NCI-H2081 treated with DMSO at 0.1 percent for 48 hours (cell line): ENCODE results near the gene STX1B.

ENCODE experiments used
- DNase-seq: peaks from one replicate; lab custom pipeline; 2025; lab: John Stamatoyannopoulos, UW

The STX1B gene

DNA sequence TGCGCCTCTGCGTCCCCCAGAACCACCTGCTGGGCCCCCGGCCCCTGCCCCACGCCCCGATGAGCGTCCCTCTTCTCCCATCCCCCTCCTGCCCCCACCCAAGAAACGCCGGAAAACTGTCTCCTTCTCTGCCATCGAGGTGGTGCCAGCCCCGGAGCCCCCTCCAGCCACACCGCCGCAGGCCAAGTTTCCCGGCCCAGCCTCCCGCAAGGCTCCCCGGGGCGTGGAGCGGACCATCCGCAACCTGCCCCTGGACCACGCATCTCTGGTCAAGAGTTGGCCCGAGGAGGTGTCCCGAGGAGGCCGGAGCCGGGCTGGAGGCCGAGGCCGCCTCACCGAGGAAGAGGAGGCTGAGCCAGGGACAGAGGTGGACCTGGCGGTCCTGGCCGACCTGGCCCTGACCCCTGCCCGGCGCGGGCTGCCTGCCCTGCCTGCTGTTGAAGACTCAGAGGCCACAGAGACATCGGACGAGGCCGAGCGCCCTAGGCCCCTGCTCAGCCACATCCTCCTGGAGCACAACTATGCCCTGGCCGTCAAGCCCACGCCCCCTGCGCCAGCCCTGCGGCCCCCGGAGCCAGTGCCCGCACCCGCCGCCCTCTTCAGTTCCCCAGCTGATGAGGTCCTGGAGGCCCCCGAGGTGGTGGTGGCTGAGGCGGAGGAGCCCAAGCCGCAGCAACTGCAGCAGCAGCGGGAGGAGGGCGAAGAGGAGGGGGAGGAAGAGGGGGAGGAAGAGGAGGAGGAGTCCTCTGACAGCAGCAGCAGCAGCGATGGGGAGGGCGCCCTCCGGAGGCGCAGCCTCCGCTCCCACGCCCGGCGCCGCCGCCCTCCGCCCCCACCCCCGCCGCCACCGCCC lies 31.0 kb downstream of the STX1B start:
- no peak for DNase-seq

DNA sequence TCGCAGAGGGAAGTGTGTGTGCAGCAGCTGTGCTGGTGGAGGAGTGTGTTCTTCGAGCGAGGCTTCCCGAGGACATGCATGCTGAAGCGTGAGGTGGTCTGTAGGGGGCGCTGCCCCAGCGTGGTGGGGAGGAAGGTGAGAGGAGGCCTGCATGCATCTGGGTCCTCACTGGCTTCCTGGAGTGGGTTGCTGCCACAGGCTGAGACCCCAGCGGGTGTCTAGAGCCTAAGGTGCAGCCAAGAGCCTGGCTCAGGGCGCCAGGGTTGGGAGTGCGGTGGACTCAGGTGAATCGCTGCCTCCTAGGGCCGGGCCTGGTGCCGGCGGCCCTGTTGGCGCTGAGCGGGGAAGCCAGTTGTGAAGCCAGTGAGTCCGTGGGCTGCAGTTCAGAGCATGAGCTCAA lies 32.9 kb downstream of the STX1B start:
- DNase-seq, result no peak

DNA sequence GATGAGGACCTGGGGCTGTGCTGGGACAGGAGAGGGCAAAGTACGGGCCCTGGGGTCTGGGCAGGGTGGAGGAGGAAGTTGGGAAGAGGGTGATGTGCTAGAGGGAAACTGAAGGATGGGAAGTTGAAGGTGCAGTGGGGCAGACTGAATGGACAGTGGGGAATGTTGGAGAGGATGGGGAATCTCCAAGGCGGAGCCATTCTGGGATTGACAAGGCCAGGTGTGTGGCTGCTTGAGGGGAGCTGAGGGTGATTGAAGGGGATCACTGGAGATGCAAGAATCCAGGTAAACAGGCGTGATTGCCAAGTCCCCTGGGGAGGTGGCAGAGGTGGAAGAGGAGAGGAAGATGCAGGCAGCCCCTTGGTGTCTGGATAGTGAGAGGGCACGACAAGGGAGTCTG lies 34.0 kb downstream of the STX1B start:
- DNase-seq, result no peak

DNA sequence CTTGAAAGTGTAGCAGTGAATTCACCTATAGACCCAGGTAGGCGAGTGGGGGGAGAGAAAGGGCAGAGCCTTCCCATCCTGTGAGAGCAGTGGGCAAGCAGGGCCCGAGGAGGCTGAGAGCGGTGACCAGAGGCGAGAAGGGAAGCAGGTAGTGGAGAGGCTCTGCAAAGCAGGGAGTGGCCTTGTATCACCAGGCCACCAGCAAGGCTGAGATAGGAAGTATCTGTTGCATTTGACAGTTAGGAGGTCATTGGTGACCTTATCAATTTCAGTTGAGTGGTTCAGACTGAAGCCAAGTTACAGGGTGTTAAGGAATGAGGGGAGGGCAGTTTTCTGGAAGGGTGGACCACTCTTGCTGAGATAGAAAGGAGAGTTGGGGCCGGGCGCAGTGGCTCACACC lies 36.1 kb downstream of the STX1B start:
- no peak for DNase-seq

DNA sequence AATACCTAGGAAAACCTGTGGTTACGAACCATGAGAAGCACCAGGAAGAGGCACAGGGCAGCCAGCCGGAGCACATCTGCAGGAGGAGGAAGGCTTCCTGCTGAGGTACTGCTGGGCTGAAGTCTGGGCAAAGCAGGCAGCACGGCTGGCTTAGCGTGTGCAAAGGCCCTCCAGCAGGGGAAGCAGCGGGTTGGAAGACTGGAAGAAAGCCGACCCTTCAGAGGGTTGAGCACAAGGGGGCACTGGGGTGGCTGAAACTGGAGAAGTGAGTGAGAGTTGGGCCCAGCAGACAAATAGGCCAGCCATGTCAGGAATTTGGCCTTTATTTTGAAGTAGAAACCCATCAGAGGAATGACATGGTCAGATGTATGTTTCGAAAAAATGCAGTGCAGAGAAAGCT lies 37.6 kb downstream of the STX1B start:
- DNase-seq, result no peak

DNA sequence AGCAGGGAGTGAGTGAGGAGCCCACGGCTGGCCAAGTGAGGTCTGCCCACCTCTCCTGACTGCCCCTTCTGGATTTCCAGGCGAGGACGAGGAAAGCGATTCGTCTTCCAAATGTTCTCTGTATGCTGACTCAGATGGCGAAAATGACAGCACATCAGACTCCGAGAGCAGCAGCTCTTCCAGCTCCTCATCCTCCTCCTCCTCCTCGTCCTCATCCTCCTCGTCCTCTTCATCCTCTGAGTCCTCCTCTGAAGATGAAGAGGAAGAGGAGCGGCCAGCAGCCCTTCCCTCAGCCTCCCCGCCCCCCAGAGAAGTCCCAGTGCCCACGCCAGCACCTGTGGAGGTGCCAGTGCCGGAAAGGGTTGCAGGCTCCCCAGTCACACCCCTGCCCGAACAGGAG lies 39.1 kb downstream of the STX1B start:
- no peak for DNase-seq

DNA sequence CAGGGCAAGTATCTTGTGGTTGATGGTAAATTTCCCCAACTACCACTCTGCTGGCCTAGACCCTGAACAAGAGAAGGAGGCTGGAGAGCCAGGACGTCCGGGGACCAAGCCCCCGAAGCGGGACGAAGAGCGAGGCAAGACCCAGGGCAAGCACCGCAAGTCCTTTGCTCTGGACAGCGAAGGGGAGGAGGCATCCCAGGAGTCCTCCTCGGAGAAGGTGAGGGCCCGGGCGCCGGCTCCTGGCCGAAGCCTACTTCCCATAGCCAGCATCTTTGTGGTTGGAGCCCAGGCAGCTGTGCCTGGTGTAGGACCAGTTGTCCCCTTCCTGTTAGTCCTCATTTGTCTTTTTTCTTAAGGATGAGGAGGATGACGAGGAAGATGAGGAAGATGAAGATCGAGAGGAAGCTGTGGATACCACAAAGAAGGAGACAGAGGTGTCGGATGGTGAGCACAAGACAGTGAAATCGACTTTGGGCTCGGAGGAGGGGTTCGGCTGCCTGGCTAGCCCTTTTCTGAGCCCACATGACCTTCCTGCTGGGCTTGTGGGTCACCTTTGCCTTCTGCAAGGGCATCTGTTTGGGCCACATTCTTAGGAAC lies 41.1 kb downstream of the STX1B start:
- no peak for DNase-seq

DNA sequence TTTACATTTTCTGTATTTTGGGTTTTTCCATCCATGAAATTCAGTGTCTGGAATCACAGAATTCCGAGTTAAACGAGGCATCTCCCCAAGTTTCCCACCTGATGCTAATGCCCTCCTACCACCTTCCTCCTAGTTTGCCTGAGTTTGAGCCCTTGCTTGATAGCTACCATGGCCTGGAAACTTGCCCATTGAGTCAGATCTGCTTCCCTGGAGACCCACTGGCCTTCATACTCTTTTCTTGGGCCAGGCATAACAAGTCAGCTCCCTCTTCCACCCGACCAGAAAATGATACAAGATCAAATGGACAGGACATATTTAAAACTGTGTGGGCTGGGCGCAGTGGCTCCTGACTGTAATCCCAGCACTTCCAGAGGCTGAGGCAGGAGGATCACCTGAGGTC lies 42.6 kb downstream of the STX1B start:
- DNase-seq, result no peak

DNA sequence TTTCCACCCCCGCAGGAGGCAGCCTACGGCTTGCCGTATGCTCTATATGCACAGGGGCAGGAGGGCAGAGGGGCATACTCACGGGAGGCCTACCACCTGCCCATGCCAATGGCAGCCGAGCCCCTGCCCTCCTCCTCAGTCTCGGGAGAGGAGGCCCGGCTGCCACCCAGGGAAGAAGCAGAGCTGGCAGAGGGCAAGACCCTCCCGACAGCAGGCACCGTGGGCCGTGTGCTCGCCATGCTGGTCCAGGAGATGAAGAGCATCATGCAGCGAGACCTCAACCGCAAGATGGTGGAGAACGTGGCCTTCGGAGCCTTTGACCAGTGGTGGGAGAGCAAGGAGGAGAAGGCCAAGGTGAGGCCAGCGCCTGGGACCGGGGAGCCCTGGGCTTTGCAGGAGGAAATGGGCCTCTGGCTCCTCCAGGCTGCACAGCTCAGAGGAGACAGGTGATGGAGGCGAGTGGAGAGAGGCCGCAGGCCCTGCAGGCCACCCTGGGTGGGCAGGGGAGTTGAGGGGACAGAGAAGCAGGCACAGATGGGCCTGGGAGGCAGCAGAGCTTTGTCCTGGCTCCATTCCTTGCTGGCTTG lies 44.3 kb downstream of the STX1B start:
- no peak for DNase-seq

DNA sequence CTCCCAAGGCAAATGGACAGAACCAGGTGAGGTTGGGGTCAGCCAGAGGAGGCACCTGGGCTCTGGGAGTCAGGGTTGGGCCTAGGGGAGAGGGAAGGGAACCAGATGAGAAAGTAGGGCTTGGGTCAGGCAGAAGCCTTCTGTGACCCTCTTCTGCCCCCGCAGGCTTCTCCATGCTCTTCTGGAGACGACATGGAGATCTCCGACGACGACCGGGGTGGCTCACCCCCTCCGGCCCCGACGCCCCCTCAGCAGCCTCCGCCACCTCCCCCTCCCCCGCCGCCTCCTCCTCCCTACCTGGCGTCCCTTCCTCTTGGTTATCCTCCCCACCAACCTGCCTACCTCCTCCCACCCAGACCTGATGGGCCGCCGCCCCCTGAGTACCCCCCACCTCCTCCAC lies 45.0 kb downstream of the STX1B start:
- DNase-seq, result no peak

DNA sequence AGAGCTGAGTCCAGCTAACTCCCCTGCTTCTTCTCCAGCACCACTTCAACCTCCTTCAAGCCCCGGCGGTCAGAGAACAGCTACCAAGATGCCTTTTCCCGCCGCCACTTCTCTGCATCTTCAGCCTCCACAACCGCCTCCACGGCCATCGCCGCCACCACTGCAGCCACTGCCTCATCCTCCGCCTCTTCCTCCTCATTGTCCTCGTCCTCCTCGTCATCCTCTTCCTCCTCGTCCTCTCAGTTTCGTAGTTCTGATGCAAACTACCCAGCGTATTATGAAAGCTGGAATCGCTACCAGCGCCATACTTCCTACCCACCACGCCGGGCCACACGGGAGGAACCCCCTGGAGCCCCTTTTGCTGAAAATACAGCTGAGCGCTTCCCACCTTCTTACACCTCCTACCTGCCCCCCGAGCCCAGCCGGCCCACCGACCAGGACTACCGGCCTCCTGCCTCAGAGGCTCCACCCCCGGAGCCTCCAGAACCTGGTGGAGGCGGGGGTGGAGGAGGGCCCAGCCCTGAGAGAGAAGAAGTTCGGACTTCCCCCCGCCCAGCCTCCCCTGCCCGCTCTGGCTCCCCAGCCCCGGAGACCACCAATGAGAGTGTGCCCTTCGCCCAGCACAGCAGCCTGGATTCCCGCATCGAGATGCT lies 45.7 kb downstream of the STX1B start:
- DNase-seq, result no peak

DNA sequence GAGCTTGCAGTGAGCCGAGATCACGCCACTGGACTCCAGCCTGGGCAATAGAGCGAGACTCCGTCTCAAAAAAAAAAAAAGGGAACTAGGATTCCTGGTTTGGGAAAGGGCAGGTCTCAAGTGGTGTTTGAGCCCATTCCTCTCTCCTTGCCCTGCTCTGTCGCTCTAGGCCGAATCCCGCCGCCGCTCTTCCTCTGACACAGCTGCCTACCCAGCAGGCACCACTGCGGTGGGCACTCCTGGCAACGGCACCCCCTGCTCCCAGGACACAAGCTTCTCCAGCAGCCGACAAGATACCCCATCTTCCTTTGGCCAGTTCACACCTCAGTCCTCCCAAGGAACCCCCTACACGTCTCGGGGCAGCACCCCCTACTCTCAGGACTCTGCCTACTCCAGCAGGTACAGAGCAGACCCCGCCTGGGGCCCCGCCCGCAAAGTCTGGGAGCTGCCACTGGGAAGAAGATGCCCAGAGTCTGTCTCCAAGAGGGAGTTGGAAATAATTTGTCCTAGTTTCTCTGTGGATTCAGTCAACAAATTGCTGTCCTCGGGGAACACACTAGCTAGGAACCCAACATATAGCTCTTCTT lies 46.4 kb downstream of the STX1B start:
- no peak for DNase-seq

DNA sequence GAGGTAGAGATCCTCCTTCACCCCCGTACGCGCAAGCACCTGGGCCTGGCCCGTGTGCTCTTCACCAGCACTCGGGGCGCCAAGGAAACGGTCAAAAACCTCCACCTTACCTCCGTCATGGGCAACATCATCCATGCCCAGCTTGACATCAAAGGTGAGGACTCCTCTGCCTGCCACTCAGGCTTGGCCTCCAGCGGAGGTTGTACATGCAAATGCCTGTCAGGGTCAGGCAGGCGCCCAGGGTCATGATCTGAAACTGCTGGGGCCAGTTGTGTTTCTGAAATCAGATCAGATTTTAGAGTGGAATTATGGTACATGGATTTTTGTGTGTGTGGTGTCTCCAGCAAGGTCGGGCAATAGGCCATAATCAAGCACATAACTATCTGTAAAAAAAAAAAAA lies 49.1 kb downstream of the STX1B start:
- no peak for DNase-seq

DNA sequence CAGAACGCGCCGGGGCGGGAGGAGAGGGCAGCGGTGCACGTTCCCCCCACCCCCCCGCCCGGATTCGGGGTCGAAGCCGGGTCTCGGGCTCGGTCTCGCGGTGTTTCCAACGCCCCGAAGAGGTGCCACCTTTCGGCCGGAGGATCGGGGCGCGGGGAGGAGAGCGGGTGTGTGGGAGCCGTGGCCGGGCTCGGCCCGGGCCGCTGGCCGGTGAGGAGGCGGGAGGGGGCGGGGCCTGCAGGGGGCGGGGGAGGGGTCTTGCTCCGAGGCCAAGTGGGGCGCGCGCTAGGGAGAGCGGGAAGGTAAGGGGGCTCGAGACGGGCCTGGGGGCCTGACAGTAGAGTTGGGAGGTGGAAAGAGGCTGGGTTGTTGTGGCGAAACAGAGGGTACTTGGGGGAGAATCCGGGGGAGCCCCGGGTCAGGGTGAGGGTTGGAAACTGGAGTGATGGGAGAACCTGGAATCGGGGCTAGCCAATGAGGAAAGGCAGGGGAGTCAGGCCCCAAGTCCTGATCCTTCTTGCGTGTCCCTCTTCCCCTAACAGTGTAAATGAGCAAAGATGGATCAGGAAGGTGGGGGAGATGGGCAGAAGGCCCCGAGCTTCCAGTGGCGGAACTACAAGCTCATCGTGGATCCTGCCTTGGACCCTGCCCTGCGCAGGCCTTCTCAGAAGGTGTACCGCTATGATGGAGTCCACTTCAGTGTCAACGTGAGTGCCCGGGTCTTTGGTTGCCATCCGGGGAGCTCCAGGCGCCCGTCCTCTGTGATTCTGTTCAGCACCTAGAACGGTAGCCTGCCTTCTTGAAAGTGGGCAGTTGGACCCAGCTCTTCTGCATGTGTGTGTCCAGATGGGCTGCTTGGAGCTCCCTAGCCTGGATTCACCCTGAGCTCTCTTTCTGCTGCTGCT lies 52.0 kb downstream of the STX1B start:
- DNase-seq, result no peak

DNA sequence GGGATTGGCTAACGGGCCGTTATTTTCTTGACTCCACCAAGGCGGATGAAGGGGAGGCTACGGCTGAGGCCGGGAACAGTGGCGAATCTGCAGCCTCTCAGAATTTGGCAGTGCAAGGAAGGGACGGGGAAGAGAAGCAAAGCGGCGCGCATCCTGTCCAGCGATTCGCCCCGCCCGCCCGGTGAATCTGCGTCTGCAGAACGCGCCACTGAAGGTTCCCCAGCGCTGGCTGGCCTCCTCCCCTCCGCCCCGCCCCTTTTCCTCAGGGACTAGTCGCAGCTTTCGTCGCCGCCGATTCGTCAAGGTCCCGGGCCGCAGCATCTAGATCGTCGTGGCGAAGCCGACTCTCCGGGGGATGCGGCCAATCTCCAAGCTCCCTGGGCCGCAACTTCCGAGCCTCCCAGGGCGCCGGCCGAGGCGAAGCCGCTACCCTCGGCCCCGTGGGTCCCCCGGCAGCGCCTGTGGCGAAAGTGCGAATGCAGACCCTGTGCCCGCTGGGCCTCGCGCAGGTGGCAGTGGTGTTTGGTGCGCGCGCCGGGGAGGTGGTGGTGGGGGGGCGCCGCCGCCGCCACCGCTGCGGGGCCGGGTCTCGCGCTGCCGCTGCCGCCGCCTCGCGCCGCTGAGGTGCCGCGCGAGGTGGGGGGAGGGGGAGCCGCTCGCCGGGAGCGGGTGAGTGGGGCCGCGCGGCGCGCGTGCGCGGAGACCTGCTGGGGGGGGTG lies 52.8 kb downstream of the STX1B start, which contains the start of gene SETD1A:
Gene SETD1A, plus strand, starts transcription at position 299 of the 719 bp plus-strand sequence. CDS start 978 bp downstream, outside the sequence.
- peak; percentile 33 for DNase-seq

DNA sequence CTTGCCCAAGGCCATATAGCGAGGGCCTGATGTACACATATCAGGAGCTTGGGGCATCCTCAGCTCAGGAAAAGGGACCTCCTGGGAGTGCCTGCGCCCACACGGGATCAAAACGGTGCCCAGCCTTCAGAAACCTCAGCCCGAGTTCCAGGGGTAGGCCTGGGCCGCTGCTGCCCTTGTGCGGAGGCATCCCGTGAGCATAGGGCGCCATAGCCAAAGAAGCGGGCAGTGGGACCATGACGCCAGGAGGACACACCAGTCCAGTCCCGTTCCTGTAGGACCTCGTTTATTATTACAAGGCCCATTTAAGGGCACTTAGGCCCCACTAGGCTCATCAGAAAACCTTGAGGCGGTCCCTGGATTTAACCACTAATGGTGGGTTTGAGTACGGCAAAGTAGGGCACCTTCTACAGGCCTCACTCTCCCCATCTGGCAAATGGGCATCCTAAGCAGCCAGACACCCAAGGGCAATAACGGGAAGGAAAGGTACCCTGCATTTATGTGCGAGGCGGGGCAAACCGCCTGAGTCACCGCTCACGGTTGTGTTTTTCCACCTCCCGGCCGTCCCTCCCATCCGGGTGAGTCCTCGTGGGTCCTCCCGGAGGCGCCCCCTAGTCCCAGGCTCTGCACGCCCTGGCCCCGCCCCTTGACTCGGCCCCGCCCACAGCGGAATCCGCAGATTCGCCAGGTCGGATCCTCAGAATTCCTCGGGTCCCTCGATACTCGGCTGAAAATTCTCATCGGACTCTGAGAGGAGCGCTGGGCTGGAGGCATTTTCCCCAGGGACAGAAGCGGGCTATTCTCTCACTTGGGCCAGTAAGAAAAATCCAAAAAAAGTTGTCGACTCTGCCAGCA lies 53.6 kb downstream of the STX1B start:
- DNase-seq, result no peak

DNA sequence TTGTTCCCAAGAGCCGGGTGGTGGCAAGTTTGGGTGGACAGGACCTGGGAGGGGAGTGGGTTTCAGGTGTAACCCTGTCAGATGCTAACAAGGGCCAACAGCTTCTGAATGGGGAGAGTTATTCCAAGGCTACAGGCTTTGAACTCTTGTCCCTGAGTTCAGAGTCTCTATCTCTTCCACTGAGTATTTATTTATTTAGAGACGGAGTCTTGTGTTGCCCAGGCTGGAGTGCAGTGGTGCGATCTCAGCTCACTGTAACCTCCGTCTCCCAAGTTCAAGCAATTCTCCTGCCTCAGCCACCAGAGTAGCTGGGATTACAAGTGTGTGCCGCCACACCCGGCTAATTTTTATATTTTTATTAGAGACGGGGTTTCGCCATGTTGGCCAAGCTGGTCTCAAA lies 55.4 kb downstream of the STX1B start:
- DNase-seq, result no peak

DNA sequence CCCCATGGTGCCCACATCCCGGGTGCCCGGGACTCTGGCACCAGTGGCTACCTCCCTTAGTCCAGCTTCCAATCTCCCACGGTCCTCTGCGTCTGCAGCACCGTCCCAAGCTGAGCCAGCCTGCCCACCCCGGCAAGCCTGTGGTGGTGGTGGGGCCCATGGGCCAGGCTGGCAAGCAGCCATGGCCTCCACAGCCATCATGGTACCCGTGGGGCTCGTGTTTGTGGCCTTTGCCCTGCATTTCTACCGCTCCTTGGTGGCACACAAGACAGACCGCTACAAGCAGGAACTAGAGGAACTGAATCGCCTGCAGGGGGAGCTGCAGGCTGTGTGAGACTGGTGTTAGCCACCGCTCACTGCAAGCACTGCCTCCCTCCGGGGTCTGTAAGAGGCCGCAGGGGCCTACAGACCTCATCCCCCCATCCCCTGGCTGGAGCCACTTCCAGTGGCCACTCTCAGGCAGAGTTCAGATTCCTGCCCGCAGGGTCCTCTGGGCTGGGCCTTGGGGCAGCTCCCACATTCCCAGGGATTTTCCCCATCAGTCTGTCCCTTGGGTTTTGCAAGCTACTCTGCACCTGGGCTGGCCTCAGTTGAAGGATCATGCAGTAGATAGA lies 56.8 kb downstream of the STX1B start:
- DNase-seq, result no peak

DNA sequence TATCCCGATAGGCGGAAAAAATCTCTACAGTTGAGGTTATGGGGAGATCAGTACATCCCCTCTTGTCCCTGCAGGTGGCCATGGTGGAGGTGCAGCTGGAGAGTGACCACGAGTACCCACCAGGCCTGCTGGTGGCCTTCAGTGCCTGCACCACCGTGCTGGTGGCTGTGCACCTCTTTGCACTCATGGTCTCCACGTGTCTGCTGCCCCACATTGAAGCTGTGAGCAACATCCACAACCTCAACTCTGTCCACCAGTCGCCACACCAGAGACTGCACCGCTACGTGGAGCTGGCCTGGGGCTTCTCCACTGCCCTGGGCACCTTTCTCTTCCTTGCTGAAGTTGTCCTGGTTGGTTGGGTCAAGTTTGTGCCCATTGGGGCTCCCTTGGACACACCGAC lies 57.3 kb downstream of the STX1B start:
- DNase-seq, result no peak
